GM11168 (cell line): ENCODE results near the gene ACSS1.

Experiments
- in situ Hi-C: fragments of 300-500 bp; cut with MboI; formaldehyde crosslinking; loops from one replicate; pipeline ENCODE4 v1.12.0; 2022; ENCODE audit warnings: low sequenced_read_pairs; ENCODE audit not compliant: unreplicated experiment

Gene ACSS1

GRCh38 chr20:25018425-25018824 is 39.5 kb downstream of the ACSS1 start:
- in situ Hi-C loops: loop anchor here (25.0 kb wide), 1 partner anchor 169 kb away; the partner anchor contains the start of gene ENTPD6

- in situ Hi-C loops: loop anchor here (25.0 kb wide), 1 partner anchor 170 kb away; the partner anchor contains the start of gene ENTPD6
Measured at GRCh38 chr20:25017257-25017803, 40.6 kb downstream of the ACSS1 start.

- in situ Hi-C loops: loop anchor here (25.0 kb wide), 1 partner anchor 171 kb away; the partner anchor contains the start of gene ENTPD6
Measured at GRCh38 chr20:25016471-25016870, 41.5 kb downstream of the ACSS1 start.

GRCh38 chr20:25015986-25016385 is 42.0 kb downstream of the ACSS1 start:
- in situ Hi-C loops: loop anchor here (25.0 kb wide), 1 partner anchor 171 kb away; the partner anchor contains the start of gene ENTPD6

GRCh38 chr20:25014816-25015215 is 43.1 kb downstream of the ACSS1 start:
- in situ Hi-C loops: loop anchor here (25.0 kb wide), 1 partner anchor 172 kb away; the partner anchor contains the start of gene ENTPD6

- in situ Hi-C loops: loop anchor here (25.0 kb wide), 1 partner anchor 174 kb away; the partner anchor contains the start of gene ENTPD6
Measured at GRCh38 chr20:25013478-25014380, 44.2 kb downstream of the ACSS1 start.

GRCh38 chr20:25012616-25013189 is 45.2 kb downstream of the ACSS1 start:
- in situ Hi-C loops: loop anchor here (25.0 kb wide), 1 partner anchor 175 kb away; the partner anchor contains the start of gene ENTPD6

- in situ Hi-C loops: loop anchor here (25.0 kb wide), 1 partner anchor 175 kb away; the partner anchor contains the start of gene ENTPD6
Measured at GRCh38 chr20:25011831-25012241, 46.1 kb downstream of the ACSS1 start.

- in situ Hi-C loops: loop anchor here (25.0 kb wide), 1 partner anchor 176 kb away; the partner anchor contains the start of gene ENTPD6
Measured at GRCh38 chr20:25011261-25011660, 46.7 kb downstream of the ACSS1 start.

GRCh38 chr20:25009218-25010145 is 48.5 kb downstream of the ACSS1 start:
- in situ Hi-C loops: loop anchor here (25.0 kb wide), 1 partner anchor 178 kb away; the partner anchor contains the start of gene ENTPD6

GRCh38 chr20:25008388-25009217 is 49.3 kb downstream of the ACSS1 start:
- in situ Hi-C loops: loop anchor here (25.0 kb wide), 1 partner anchor 179 kb away; the partner anchor contains the start of gene ENTPD6

GRCh38 chr20:25007491-25008305 is 50.2 kb downstream of the ACSS1 start:
- in situ Hi-C loops: loop anchor here (25.0 kb wide), 1 partner anchor 180 kb away; the partner anchor contains the start of gene ENTPD6

GRCh38 chr20:25006431-25007167 is 51.3 kb downstream of the ACSS1 start:
- in situ Hi-C loops: loop anchor here (25.0 kb wide), 1 partner anchor 181 kb away; the partner anchor contains the start of gene ENTPD6

- in situ Hi-C loops: loop anchor here (25.0 kb wide), 1 partner anchor 182 kb away; the partner anchor contains the start of gene ENTPD6
Measured at GRCh38 chr20:25005661-25006060, 52.3 kb downstream of the ACSS1 start.

GRCh38 chr20:25005220-25005619 is 52.7 kb downstream of the ACSS1 start:
- in situ Hi-C loops: loop anchor here (25.0 kb wide), 1 partner anchor 182 kb away; the partner anchor contains the start of gene ENTPD6

- in situ Hi-C loops: loop anchor here (5.0 to 25.0 kb wide), 2 partner anchors 49 to 184 kb away; partner anchors contain the start of gene ENTPD6
Measured at GRCh38 chr20:25003002-25003401, 54.9 kb downstream of the ACSS1 start.
